A673 (cell line): Measurements from ENCODE around the gene ASB15.

Experiments used
- EZH2 ChIP-seq: fragments of 200-600 bp; sonication (generic); IDR thresholded peaks from 2 replicates; pipeline ENCODE4 v1.6.1; 2017; ENCODE audit warnings: borderline replicate concordance, low read depth, mild to moderate bottlenecking, mixed read lengths, antibody characterized with exemption, low read length; ENCODE audit not compliant: poor library complexity, severe bottlenecking
- TF ChIP-seq, protein P1 (sequence below): fragments of 300-800, 200-600 bp; sonication (generic); conservative IDR thresholded peaks from 2 replicates; pipeline ENCODE4 v1.5.1; 2017; ENCODE audit warnings: low read depth, mild to moderate bottlenecking, antibody characterized with exemption, low read length, moderate library complexity, mixed read lengths

DNA sequence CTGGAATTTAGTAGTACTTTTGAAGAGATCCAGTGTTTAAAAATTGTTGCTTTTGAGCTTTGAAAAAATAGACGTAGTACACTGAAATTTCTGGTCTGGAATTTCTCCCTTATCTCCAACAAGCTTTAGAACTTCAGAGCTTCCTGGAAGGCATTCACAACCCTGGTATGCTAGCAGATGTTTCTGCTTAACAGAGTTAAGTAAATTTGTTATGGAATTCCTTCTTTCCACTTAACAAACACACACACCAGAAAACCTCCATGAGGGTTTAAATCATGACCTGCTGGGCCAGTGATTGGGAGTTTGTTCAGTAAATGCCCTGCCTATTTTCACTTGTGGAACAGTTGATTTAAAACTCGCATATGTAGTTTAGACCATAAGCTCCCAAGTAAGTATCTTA is 13.7 kb downstream of the ASB15 start:
- no peak for TF ChIP-seq EZH2
- TF ChIP-seq, protein P1, sequence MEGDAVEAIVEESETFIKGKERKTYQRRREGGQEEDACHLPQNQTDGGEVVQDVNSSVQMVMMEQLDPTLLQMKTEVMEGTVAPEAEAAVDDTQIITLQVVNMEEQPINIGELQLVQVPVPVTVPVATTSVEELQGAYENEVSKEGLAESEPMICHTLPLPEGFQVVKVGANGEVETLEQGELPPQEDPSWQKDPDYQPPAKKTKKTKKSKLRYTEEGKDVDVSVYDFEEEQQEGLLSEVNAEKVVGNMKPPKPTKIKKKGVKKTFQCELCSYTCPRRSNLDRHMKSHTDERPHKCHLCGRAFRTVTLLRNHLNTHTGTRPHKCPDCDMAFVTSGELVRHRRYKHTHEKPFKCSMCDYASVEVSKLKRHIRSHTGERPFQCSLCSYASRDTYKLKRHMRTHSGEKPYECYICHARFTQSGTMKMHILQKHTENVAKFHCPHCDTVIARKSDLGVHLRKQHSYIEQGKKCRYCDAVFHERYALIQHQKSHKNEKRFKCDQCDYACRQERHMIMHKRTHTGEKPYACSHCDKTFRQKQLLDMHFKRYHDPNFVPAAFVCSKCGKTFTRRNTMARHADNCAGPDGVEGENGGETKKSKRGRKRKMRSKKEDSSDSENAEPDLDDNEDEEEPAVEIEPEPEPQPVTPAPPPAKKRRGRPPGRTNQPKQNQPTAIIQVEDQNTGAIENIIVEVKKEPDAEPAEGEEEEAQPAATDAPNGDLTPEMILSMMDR: no peak
